GM23338 (cell line): Measurements from ENCODE around the gene ADAMTS8. TPM values are rescaled to one million over a fixed set of nuclear protein-coding genes. Genes with fewer than 3 reads are reported as not detected.

Source experiments
- ATAC-seq: fragments of 200-7000 bp; cut with Tn5 transposase; 3 replicates; pipeline ENCODE4 v1.9.1; 2020
- DNase-seq: peaks from one replicate; pipeline ENCODE4 v3.0.0-alpha.2; 2015; ENCODE audit warnings: low spot score
- H2AFZ ChIP-seq: fragments of 200-600 bp; sonication (generic); 2 replicates; pipeline ENCODE4 v1.8.0; 2016; ENCODE audit warnings: antibody characterized with exemption, mild to moderate bottlenecking, moderate library complexity
- H3F3A ChIP-seq: fragments of 200-600 bp; sonication (generic); replicated peaks from 2 replicates; pipeline ENCODE4 v1.8.0; 2017; ENCODE audit warnings: antibody characterized with exemption, mixed run types, low read depth
- H3K27ac ChIP-seq: fragments of 200-600 bp; sonication (generic); 2 replicates; pipeline ENCODE4 v1.6.1; 2016; ENCODE audit warnings: low read depth
- H3K27me3 ChIP-seq: fragments of 200-600 bp; sonication (generic); 2 replicates; pipeline ENCODE4 v1.8.0; 2016; ENCODE audit warnings: mild to moderate bottlenecking, mixed run types, moderate library complexity; ENCODE audit not compliant: insufficient read depth
- H3K36me3 ChIP-seq: fragments of 200-600 bp; sonication (generic); 2 replicates; pipeline ENCODE4 v1.8.0; 2016; ENCODE audit warnings: mild to moderate bottlenecking; ENCODE audit not compliant: insufficient read depth
- H3K4me1 ChIP-seq: fragments of 200-600 bp; sonication (generic); 2 replicates; pipeline ENCODE4 v1.8.0; 2016; ENCODE audit warnings: mild to moderate bottlenecking, moderate library complexity; ENCODE audit not compliant: insufficient read depth
- H3K4me2 ChIP-seq: fragments of 200-600 bp; sonication (generic); 2 replicates; pipeline ENCODE4 v1.7.1; 2017; ENCODE audit warnings: mixed run types
- H3K4me3 ChIP-seq: fragments of 200-600 bp; sonication (generic); 2 replicates; pipeline ENCODE4 v1.6.1; 2016; ENCODE audit warnings: mixed run types
- H3K79me2 ChIP-seq: fragments of 200-600 bp; sonication (generic); replicated peaks from 2 replicates; pipeline ENCODE4 v1.8.0; 2017; ENCODE audit warnings: mild to moderate bottlenecking; ENCODE audit not compliant: insufficient read depth
- H3K9me2 ChIP-seq: fragments of 200-600 bp; sonication (generic); 2 replicates; pipeline ENCODE4 v1.8.0; 2017; ENCODE audit not compliant: insufficient read depth
- H4K20me1 ChIP-seq: fragments of 200-600 bp; sonication (generic); replicated peaks from 2 replicates; pipeline ENCODE4 v1.8.0; 2017; ENCODE audit warnings: mild to moderate bottlenecking; ENCODE audit not compliant: insufficient read depth
- H3K27ac Mint-ChIP-seq: 2 replicates; pipeline ENCODE4 v1.8.0; 2020; ENCODE audit warnings: inconsistent platforms, mild to moderate bottlenecking, moderate library complexity, mixed read lengths
- H3K27me3 Mint-ChIP-seq: 3 replicates; pipeline ENCODE4 v1.8.0; 2022; ENCODE audit warnings: low read depth, mild to moderate bottlenecking, moderate library complexity, mixed read lengths, inconsistent platforms; ENCODE audit not compliant: insufficient read depth, poor library complexity
- H3K36me3 Mint-ChIP-seq: 3 replicates; pipeline ENCODE4 v1.8.0; 2021; ENCODE audit warnings: low read depth, mild to moderate bottlenecking, inconsistent platforms, moderate library complexity, mixed read lengths
- H3K4me1 Mint-ChIP-seq: 3 replicates; pipeline ENCODE4 v1.8.0; 2020; ENCODE audit warnings: mild to moderate bottlenecking, inconsistent platforms, mixed read lengths
- H3K4me3 Mint-ChIP-seq: 3 replicates; pipeline ENCODE4 v1.8.0; 2021; ENCODE audit warnings: moderate library complexity, mild to moderate bottlenecking, inconsistent platforms, mixed read lengths
- H3K9me3 Mint-ChIP-seq: 3 replicates; pipeline ENCODE4 v1.8.0; 2020; ENCODE audit warnings: moderate library complexity, mild to moderate bottlenecking, inconsistent platforms, mixed read lengths
- CREB1 ChIP-seq: fragments of 250-450 bp; sonication (Bioruptor Pico); IDR thresholded peaks from 2 replicates; pipeline ENCODE4 v1.5.0; 2020; ENCODE audit warnings: low read depth, mild to moderate bottlenecking, moderate library complexity
- CTCF ChIP-seq, 2 experiments: fragments of 200-600 bp in 1 of 2; sonication (generic) in 1 of 2; conservative IDR thresholded peaks; 2 replicates each; pipeline versions ENCODE4 v1.5.1 to v1.6.1; 2016 to 2017; ENCODE audit warnings: antibody characterized with exemption in 2 of 2, low read depth in 2 of 2, mild to moderate bottlenecking in 2 of 2, moderate library complexity in 1 of 2
- ETS1 ChIP-seq: IDR thresholded peaks from 2 replicates; pipeline ENCODE4 v1.6.1; 2016; ENCODE audit warnings: antibody characterized with exemption
- EZH2 ChIP-seq: fragments of 200-600 bp; sonication (generic); IDR thresholded peaks from one replicate; pipeline ENCODE4 v1.8.0; 2017; ENCODE audit warnings: antibody characterized with exemption, mild to moderate bottlenecking, low read depth; ENCODE audit not compliant: unreplicated experiment
- EZH2phosphoT487 ChIP-seq: fragments of 200-600 bp; sonication (generic); IDR thresholded peaks from one replicate; pipeline ENCODE4 v1.8.1; 2018; ENCODE audit warnings: antibody characterized with exemption; ENCODE audit not compliant: unreplicated experiment
- JUNB ChIP-seq: IDR thresholded peaks from one replicate; pipeline ENCODE4 v1.6.1; 2016; ENCODE audit warnings: antibody characterized with exemption; ENCODE audit not compliant: unreplicated experiment
- POLR2AphosphoS5 ChIP-seq: IDR thresholded peaks from 2 replicates; pipeline ENCODE4 v1.6.1; 2016; ENCODE audit warnings: antibody characterized with exemption, low read depth
- REST ChIP-seq: IDR thresholded peaks from one replicate; pipeline ENCODE4 v1.6.1; 2018; ENCODE audit warnings: antibody characterized with exemption; ENCODE audit not compliant: unreplicated experiment
- STAT1 ChIP-seq: IDR thresholded peaks from one replicate; pipeline ENCODE4 v1.6.1; 2016; ENCODE audit warnings: antibody characterized with exemption; ENCODE audit not compliant: unreplicated experiment
- ZNF114 ChIP-seq: fragments of 250-450 bp; sonication (Bioruptor Pico); IDR thresholded peaks from 2 replicates; pipeline ENCODE4 v1.5.0; 2020; ENCODE audit warnings: mild to moderate bottlenecking, moderate library complexity
- ZNF331 ChIP-seq: fragments of 250-450 bp; sonication (Bioruptor Pico); IDR thresholded peaks from 2 replicates; pipeline ENCODE4 v1.5.0; 2020; ENCODE audit warnings: low read depth, mild to moderate bottlenecking, moderate library complexity
- polyA plus RNA-seq: library from polyadenylated mRNA; unstranded; fragments of >200 nt; fragmentation: Nextera tagmentation; extraction: Ambion mirVana; gene quantifications from 2 replicates; pipeline ENCODE4 v1.2.1, GENCODE V29; 2016
- total RNA-seq: library from RNA; depleted of rRNA; stranded (reverse); fragments of >200 nt; shearing (Covaris generic); gene quantifications from 2 replicates; pipeline ENCODE4 v1.2.3, GENCODE V29; 2014

ADAMTS8 gene
- total and polyA plus RNA-seq, 2 experiments from 2014 or later, result 7.5 to 16.2 TPM

- no peak for TF ChIP-seq CTCF (conservative IDR thresholded peaks at IDR 0.05; ENCODE audit: low read depth in 2 of 2)
- TF ChIP-seq JUNB, result no peak
- TF ChIP-seq ZNF114, result no peak
- no peak for TF ChIP-seq ZNF331
- TF ChIP-seq STAT1, result no peak
Observed at GRCh38 chr11:130420478-130421198, 7.8 kb downstream of the ADAMTS8 start (continued).

GRCh38 chr11:130418756-130419155 is 9.7 kb downstream of the ADAMTS8 start:
- Mint-ChIP-seq H3K4me1 (peaks cover 25% of the 10 kb centered on the region), H3K27me3 (peaks cover 11% of the 10 kb centered on the region), H3K4me3 (no peak overlapping the region), H3K36me3 (peaks cover 40% of the 10 kb centered on the region), H3K27ac (no peak overlapping the region), H3K9me3 (no peaks in the 10 kb centered on the region)
- H3F3A ChIP-seq, result no peaks in the 10 kb centered on the region
- no peak for ATAC-seq
- no peak overlapping the region for H3K4me3 ChIP-seq
- H3K27me3 ChIP-seq, result no peaks in the 10 kb centered on the region
- no peaks in the 10 kb centered on the region for H4K20me1 ChIP-seq
- no peaks in the 10 kb centered on the region for H3K4me1 ChIP-seq
- no peaks in the 10 kb centered on the region; the same call in 1 of the 2 replicates for H3K36me3 ChIP-seq
- H3K9me2 ChIP-seq, result no peaks in the 10 kb centered on the region; the same call in 1 of the 2 replicates
- no peak overlapping the region for H2AFZ ChIP-seq
- no peak for DNase-seq
- TF ChIP-seq STAT1 (no peak), REST (no peak)
- H3K4me2 ChIP-seq, result no peak overlapping the region
- no peak overlapping the region for H3K27ac ChIP-seq
- H3K79me2 ChIP-seq, result no peaks in the 10 kb centered on the region

- H3K4me1 Mint-ChIP-seq, result peaks cover 29% of the 10 kb centered on the region
- DNase-seq, result no peak
- no peak overlapping the region for H2AFZ ChIP-seq
- no peak overlapping the region for H3K27ac Mint-ChIP-seq
- no peaks in the 10 kb centered on the region for H4K20me1 ChIP-seq
- ATAC-seq, result no peak
- H3F3A ChIP-seq, result no peaks in the 10 kb centered on the region
- no peaks in the 10 kb centered on the region for H3K4me1 ChIP-seq
- H3K79me2 ChIP-seq, result no peaks in the 10 kb centered on the region
- H3K9me2 ChIP-seq, result no peaks in the 10 kb centered on the region; the same call in 1 of the 2 replicates
- no peak overlapping the region for H3K27ac ChIP-seq
- H3K4me2 ChIP-seq, result no peak overlapping the region
- no peak overlapping the region for H3K4me3 ChIP-seq
- no peaks in the 10 kb centered on the region; the same call in 1 of the 2 replicates for H3K36me3 ChIP-seq
- no peaks in the 10 kb centered on the region for H3K9me3 Mint-ChIP-seq
- H3K4me3 Mint-ChIP-seq, result no peak overlapping the region
- no peaks in the 10 kb centered on the region for H3K27me3 ChIP-seq
- peaks cover 11% of the 10 kb centered on the region for H3K27me3 Mint-ChIP-seq
- peaks cover 41% of the 10 kb centered on the region for H3K36me3 Mint-ChIP-seq
- TF ChIP-seq EZH2 (no peak), EZH2phosphoT487 (no peak), POLR2AphosphoS5 (no peak), ZNF114 (no peak), ETS1 (no peak), CTCF (conservative IDR thresholded peaks at IDR 0.05; ENCODE audit: low read depth in 2 of 2) (no peak), CREB1 (no peak)
Observed at GRCh38 chr11:130418210-130418609, 10.2 kb downstream of the ADAMTS8 start.
